GM19467 (cell line): ENCODE measurements around the gene STX17.
A peak's percentile ranks its signal among the peaks of the same experiment; 100 is the strongest.
"Not testable (repeated sequence)": the region's sequence is repeated elsewhere in the genome, so short reads cannot be mapped to it uniquely, and the experiment has no call there.

ENCODE experiments used
- ATAC-seq: cut with Tn5 transposase; IDR thresholded peaks from one replicate; pipeline ENCODE4 v1.9.1; 2021; ENCODE audit warnings: mild to moderate bottlenecking, moderate library complexity; ENCODE audit not compliant: unreplicated experiment

STX17 gene

DNA sequence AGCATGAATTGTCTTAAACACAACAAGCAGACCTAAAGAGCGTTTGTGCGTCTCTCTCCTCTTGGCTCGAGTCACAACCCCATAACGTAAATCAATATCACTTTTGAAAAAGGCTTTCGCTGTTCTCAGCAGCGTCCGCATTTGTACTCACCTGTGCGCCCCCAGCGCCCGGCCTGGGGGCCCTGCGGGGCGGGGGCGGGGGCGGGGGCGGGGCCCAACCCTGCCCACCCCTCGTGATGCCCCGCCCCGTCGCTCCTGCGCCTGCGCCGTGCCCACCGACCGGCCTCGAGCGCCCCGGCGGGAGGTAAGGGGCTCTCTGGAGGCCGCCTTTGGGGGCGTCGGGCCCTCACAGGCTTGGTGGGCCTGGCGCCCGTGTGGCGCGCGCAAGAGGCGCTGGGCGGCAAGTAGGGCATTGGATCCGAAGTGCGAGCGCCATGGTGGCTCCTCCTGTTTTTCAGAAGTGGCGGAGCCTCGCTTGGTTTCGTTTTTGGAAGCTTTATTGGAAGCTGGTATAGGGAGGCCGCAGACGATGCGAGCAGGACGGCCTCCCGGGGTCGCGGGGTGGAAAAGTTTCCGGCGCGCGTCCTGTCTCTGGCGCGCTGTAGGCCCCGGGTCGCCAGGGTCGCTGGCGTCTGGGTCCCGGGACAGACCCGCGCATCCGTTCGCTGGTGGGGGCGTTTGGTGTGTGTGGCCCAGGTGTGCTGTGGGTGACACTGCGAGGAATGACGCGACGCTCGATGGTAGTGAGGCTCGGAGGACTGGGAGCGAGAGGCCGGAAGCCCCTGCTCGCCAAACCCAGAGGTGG is at the start of gene STX17:
Gene STX17, plus strand, starts transcription at position 252 of the 805 bp plus-strand sequence. CDS start 8,586 bp downstream, outside the sequence.
- peak; percentile 74 for ATAC-seq

DNA sequence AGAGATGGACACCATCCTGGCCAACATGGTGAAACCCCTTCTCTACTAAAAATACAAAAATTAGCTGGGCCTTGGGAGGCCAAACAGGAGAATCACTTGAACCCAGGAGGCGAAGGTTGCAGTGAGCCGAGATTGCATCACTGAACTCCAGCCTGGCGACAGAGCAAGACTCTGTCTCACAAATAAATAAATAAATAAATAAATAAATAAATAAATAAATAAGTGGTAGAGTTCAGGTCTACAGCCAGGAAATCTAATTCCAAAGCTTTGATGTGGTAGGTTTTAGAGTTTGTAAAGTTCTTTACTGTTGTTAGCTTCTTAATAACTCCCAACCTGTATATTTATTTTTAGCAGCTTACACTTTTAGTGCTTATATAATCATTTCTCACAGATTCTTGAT is 48.9 kb upstream of the STX17 start:
- ATAC-seq: not testable (repeated sequence)

DNA sequence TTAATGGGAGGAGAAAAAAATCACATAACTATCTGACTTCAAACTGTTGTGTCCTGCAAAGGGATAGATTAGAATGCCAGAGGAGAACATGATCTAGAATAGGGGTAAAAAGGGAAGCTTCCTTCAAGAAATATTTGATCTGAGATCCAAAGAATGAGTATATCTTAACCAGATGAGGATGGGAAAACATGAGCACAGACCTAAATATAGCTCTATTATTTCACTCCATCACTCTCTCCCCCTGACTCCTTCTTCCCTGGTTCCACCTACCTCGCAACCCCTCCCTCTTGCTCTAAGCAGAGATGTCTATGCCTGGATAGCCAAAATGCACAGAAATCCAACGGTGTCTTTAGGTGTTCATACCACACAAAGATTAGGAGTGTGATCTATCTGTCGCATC is 48.4 kb upstream of the STX17 start:
- ATAC-seq: no peak

DNA sequence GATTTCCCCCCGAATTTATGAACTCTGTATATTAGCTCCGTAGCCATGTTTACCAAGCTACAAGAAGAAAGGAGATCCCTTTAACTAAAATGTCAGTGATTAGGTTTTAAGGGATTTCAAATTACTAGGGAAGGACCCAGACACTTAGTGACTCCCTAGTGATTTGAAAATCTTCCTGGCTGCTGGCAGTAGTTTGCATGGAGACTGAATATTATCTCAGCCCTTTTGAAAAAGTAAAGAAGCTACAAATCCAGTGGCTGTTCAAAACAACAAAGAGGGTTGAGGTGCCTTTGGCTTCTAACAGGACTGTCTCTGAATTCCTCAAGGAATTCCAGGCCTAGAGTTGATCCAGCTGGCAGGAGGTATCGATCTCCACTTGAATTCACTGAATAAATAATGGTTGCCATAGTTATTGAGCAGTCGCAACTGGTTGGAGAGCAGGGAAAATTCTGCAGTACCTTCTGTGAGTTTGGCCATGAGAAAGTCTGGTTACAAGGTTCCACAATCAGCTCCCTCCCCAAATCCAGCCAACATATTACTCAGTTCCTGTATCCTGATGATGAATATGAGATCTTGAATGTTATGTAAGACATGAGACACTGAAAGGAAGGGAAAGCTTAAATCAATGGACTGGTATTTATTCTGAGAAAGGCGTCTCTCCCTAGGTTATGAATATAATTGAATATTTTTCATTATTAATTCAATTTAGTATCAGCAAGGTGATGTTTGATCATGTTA is 47.0 kb upstream of the STX17 start:
- no peak for ATAC-seq

DNA sequence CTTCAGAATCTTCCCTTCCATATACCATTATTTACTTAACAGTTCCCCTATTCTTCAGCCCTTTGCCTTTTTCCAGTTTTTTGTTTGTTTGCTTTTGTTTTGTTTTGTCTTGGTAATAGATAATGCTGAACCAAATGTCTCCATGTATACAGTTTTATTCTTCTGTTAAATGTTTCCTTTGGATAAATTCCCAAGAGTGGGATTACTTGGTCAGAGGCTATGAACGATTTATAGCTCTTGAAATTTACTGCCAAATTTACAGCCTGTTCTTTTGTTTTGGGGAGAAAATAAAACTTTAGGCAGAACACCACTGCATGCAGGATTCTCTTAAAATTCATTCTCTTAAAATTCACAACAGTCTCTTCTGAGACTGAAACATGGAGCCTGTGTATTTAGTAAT is 46.2 kb upstream of the STX17 start:
- no peak for ATAC-seq

DNA sequence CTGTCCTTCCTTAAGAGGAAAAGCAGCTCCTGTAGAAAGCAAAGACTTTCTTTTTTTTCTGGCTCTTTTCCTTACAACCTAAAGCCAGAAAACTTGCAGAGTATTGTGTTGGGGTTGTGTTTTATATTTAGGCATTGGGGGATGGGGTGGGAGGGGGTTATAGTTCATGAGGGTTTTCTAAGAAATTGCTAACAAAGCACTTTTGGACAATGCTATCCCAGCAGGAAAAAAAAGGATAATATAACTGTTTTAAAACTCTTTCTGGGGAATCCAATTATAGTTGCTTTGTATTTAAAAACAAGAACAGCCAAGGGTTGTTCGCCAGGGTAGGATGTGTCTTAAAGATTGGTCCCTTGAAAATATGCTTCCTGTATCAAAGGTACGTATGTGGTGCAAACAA is 42.5 kb upstream of the STX17 start:
- no peak for ATAC-seq

DNA sequence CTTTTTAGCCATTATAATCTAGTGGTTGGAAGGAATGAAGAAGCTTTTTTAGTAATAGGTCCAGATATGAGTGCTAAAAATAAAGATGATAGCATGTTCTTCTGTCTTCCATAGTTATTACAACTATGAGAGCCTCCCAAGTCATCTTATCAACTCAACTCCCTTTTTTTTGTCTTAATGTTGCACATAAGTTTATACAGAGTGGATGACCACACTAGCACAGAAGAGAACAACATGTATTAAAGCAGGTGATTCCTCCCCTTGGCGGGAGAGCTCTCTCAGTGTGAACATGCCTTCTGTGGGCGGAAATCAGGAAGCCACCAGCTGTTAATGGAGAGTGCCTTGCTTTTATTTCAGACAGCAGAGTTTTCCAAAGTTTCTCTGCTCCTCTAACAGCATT is 40.1 kb upstream of the STX17 start:
- no peak for ATAC-seq

DNA sequence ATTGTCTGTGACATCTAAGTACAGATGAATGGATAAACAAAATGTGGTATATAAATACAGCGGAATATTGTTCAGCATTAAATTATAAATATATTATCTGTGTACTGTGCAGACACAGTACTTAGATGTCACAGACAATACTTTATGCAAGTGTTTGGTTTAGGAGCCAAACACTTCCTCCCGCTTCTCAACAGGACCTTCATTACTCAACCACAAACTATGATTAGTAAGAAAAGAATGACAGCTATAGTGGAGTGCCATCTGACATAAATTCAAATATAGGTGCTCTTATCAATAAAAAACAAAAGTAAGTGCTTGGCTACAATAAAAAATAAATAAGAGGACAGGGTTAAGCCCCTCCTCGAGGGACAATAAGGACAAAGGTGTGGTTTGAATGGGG is 38.9 kb upstream of the STX17 start:
- no peak for ATAC-seq

DNA sequence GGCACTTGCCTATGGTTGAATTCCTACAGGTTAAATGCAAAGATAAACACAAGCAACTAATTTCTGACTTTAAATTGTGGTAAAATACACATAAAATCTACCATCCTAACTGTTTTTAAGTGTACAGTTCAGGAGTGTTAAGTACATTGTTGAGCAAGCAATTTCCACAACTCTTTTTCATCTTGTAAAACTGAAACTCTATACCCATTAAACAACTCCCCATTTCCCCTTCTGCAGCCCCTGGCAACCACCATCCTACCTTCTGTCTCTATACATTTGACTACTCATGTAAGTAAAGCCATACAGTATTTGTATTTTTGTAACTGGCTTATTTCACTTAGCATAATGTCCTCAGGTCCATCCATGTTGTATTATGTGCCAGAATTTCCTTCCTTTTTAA is 38.5 kb upstream of the STX17 start:
- ATAC-seq: no peak

DNA sequence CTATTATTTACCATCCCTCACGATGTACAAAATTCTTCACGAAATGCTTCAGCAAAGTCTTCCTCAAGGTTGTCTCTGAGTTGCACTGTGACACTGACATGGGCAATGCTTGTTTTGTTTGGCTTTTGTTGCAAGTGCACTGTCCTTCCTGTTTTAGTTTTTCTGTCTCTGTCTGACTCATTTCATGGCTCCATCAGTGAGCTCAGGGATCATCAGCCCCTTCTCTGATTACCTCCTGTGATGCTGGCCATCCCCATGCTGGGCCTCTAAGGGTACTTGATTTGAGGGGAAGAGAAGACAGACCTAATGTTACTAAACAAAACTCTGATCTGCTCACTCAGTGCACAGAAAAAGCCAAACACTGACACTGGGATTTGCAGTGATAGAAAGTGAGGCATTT is 37.6 kb upstream of the STX17 start:
- no peak for ATAC-seq

DNA sequence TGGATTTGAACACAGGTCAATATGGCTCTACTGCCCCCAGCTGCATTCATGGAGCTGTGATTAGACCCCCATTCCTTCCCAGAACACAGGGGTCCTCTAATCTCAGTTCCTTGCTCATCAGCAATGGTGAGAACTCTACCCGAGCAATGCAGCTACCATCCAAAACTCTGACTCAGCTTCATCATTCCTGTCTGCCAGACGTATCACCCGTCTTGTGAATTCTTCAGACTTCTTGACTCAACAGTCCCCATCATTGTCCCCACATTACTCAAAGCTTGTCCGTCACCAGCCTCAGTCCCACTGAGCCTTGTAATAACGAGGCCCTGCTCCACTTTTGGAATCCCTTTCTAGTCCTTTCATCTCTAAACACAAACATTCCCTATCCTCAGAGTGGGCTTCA is 36.3 kb upstream of the STX17 start:
- no peak for ATAC-seq

DNA sequence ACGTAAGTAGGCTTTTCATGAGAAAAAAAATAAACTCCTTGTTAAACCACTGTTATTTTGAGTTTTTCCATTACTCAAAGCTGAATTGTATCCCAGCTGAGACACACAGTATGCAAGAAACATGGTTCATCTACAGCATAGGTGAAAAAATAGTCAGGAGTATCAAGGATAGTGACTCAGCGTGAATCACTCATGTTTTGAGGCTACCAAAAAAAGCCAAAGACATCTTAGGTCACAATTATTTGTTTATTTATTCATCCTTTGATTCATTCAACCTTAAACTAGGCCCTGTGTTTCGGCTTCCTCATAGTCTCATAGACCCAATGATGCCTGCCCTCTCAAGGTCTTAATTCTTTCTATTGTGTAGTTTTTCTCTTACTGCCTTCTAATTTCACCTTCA is 32.9 kb upstream of the STX17 start:
- no peak for ATAC-seq

DNA sequence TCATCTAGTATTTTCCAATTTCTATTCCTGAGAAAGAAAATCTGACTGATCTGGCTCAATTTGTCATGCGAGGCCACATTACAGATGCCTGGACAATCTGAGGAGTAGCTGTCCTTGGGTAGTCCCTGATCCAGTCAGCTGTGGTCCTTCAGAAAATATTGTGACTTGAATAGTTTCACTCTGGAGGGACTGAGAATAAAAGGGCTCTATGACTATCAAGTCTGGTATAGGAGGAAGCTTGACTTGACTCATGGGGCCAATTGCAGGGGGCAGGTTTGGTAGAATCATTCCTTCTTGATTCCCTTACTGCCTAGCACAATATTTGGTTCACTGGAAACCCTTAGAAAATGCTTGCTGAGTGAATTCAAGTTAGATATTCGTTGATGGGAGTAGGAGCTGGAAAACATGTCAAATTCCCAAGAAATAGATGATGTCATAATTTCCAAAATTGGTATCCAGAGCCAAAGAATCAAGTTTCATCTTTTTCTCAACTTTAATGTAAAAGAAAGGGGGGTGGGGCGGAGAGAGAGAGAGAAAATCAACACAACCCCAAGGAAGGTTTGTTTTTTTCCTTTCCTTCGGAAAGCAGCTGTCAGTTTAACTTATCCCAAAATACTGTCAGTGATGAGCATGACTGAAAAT is 32.4 kb upstream of the STX17 start:
- no peak for ATAC-seq

DNA sequence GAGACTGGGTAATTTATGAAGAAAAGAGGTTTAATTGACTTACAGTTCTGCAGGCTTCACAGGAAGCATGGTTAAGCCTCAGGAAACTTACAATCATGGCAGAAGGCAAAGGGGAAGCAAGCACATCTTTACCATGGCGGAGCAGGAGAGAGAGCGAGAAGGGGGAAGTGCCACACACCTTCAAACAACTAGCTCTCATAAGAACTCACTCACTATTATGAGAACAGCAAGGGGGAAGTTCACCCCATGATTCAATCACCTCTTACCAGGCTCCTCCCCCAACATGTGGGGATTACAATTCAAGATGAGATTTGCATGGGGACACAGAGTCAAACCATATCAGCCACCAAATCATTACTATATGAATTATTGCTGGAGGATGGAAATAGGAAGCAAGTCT is 30.3 kb upstream of the STX17 start:
- no peak for ATAC-seq

DNA sequence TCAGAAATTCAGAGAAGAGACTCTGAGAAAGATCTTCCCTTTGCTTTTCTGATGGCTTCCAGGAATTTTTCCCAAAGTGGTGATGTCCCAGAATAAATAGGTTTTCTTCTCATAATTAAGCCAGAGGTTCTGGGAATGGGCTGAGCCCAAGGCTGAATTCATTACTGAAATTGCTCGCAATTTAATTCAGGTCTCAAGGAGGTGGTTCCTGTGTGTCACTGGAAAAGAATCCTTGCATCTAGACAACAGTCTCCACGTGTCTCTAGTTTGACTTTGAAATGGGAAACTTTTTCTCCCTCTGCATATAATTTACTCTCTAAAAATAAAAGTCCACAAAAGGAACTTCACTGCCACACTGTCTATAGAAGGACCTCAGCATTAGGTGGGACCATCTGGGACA is 27.8 kb upstream of the STX17 start:
- no peak for ATAC-seq

DNA sequence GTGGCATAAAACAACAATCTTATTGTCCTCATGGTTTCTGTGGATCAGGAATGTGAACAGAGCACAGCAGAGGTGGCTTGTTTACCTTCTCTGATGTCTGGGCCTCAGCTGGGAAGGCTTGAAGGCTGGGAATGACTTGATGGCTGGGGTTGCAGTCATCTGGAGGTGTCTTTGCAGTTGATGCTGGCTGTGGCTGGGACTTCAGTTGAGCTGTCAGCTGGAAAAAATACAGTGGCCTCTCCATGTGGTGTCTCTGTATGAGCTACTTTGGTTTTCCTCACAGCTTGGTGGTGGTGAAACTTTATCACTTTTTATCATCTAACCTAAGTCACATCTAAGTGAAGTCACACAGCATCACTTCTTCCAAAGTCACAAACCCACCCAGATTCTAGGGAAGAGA is 24.7 kb upstream of the STX17 start:
- no peak for ATAC-seq

DNA sequence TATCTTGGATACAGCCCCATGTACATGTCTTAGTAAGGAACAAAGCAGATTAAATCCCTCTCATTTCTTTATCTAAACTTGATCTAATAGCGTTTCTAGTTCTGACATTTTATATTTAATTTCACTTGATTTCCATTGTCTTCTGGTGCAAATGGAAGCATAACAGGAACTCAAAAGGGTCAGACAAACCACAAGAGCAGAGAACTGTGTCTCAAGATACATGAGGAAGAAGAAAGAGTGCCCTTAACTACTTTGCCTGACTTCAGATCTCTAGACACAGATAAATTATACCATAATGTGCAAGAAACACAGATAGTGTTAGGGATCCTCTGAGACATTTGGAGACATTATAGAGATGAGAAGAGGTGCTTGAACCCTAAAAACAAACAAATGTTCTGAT is 20.7 kb upstream of the STX17 start:
- ATAC-seq: no peak

DNA sequence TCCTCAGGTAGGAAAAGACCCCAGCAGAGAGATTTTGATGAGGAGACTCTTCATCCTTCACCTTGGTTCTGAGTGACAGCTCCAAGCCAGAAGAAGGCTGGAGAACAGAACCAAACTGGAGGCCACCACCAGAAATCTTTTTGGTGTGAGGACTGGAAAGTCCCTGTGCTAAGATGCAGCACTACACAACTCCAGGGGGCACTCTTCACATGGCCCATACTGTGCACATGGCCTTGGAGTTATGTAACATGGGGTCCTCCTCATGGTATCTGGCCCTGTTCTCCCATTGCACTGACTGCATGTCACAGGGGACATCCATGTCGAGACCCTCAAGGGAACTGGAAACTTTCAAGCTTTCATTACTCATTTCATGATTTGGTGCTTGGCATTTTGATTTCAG is 17.3 kb upstream of the STX17 start:
- ATAC-seq: no peak

DNA sequence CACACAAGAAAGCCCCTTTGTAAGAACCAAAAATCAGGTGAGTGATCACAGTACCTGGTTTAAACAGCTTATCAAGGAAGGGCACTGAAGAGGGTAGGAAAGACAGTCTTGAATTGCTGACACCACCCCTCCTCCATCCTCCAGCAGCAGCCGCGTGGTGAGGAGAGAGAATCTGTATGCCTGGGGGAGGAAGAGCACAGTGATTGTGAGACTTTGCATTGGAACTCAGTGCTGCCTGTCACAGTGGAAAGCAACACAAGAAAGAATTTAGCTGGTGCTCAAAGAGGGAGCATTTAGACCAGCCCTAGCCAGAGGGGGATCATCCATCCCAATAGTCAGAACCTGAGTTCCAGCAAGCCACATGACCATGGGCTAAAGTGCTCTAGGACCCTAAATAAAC is 11.6 kb upstream of the STX17 start:
- no peak for ATAC-seq

DNA sequence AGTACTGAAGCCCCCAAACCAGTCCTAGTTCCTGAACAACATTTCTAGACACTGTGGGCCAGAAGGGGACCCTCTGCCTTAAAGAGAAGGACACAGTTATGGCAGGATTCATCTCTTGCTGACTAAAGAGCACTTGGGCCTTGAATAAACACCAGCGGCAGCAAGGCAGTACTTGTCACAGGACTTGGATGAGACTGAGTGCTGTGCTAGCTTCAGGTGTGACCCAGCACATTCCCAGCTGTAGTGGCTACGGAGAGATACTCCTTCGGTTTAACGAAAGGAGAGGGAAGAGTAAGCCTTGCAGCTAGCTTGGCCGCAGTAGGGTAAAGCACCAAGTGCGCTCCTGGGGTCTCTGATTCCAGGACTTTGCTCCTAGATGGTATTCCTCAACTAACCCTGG is 10.9 kb upstream of the STX17 start:
- ATAC-seq: no peak

DNA sequence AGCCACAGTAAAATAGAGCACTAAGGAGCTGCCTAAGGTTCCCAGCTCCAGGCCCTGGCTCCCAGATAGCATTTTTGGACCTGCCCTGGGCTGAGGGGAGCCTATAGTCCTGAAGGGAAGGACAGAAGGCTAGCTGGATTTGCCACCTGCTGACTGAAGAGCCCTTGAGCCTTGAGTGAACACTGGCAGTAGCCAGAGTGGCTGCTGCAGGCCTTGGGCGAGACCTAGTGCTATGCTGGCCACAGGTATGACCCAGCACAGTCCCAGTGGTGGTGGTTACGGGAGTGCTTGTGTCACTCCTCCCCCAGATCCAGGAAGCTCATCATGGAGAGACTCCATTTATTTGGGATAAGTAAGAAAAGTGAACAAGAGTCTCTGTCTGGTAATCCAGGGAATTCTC is 10.3 kb upstream of the STX17 start:
- ATAC-seq: no peak

DNA sequence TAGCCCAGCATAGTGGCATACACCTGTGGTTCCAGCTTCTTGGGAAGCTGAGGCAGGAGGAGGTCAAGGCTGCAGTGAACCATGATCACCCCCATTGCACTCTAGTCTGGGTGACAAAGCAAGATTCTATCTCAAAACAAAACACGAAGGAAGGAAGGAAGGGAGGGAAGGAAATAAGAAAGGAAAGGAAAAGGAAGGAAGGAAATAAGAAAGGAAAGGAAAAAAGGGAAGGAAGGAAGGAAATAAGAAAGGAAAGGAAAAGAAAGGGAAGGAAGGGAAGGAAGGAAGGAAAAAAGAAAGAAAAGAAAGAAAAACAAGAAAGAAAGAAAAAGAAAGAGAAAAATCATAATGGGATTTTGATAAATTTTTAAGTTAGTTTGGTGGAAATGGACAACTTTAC is 3.1 kb upstream of the STX17 start:
- ATAC-seq: no peak
